K562 (cell line): ENCODE data around the gene ERBB3. TPM values are rescaled to one million over a fixed set of nuclear protein-coding genes. Genes with fewer than 3 reads are reported as not detected.
A peak's percentile ranks its signal among the peaks of the same experiment; 100 is the strongest.

Experiments
- CAMTA2 ChIP-seq: fragments of 250-450 bp; sonication (Bioruptor Pico); conservative IDR thresholded peaks from 2 replicates; pipeline ENCODE4 v1.5.1; 2022
- CC2D1A ChIP-seq: fragments of 450-650 bp; IDR thresholded peaks from 2 replicates; pipeline ENCODE4 v1.6.1; 2017; ENCODE audit warnings: mild to moderate bottlenecking
- E2F3 ChIP-seq: fragments of 250-450 bp; sonication (Bioruptor Pico); IDR thresholded peaks from 2 replicates; pipeline ENCODE4 v1.4.0; 2020; ENCODE audit warnings: mild to moderate bottlenecking
- ELF4 ChIP-seq: fragments of 450-650 bp; formaldehyde crosslinking; IDR thresholded peaks from 2 replicates; pipeline ENCODE4 v1.4.0; 2022; ENCODE audit warnings: missing genetic modification characterization
- HLTF ChIP-seq: fragments of 450-650 bp; IDR thresholded peaks from 2 replicates; pipeline ENCODE4 v1.6.1; 2016
- NFRKB ChIP-seq: fragments of 450-650 bp; IDR thresholded peaks from 2 replicates; pipeline ENCODE4 v1.6.1; 2016; ENCODE audit warnings: low read depth
- POU5F1 ChIP-seq: fragments of 150-350 bp; IDR thresholded peaks from 2 replicates; pipeline ENCODE4 v1.6.1; 2014; ENCODE audit warnings: borderline replicate concordance, low read length, low read depth, mild to moderate bottlenecking; ENCODE audit not compliant: partially characterized antibody
- RBM22 ChIP-seq: fragments of 200-400 bp; formaldehyde crosslinking; IDR thresholded peaks from 2 replicates; pipeline ENCODE4 v1.6.1; 2018; ENCODE audit warnings: low read length, low read depth; ENCODE audit not compliant: poor library complexity, severe bottlenecking
- RFX1 ChIP-seq: fragments of 450-650 bp; IDR thresholded peaks from 2 replicates; pipeline ENCODE4 v1.6.1; 2016; ENCODE audit warnings: mild to moderate bottlenecking, moderate library complexity
- SOX6 ChIP-seq: fragments of 450-650 bp; IDR thresholded peaks from 2 replicates; pipeline ENCODE4 v1.6.1; 2014; ENCODE audit warnings: mild to moderate bottlenecking
- TEAD1 ChIP-seq, 2 experiments: fragments of 450-650 bp in 1 of 2; sonication (generic) in 1 of 2; formaldehyde crosslinking; IDR thresholded peaks; 2 replicates each; pipeline versions ENCODE4 v1.4.0 to v1.8.0; 2020 to 2022; ENCODE audit warnings: mild to moderate bottlenecking in 2 of 2, missing genetic modification reagents in 1 of 2
- ZNF766 ChIP-seq: fragments of 200-800 bp; sonication (Bioruptor generic); conservative IDR thresholded peaks from 2 replicates; pipeline ENCODE4 v1.6.1; 2016; ENCODE audit warnings: missing genetic modification characterization, missing compliant biosample characterization
- ZNF785 ChIP-seq: fragments of 250-450 bp; sonication (Bioruptor Pico); IDR thresholded peaks from 2 replicates; pipeline ENCODE4 v1.4.0; 2020; ENCODE audit warnings: mild to moderate bottlenecking
- polyA plus RNA-seq, 8 experiments: library from polyadenylated mRNA; depleted of rRNA in 4 of 8; stranded (reverse) in 5 of 8; unstranded in 3 of 8; fragments of >200 nt; fragmentation: Nextera tagmentation in 2 of 8; fragmentation: Illumina TruSeq in 1 of 8; extraction: Ambion mirVana in 2 of 8; extraction: Trizol in 1 of 8; gene quantifications; 2 replicates each; pipeline versions ENCODE4 v1.2.1 to v1.2.3, GENCODE V29; 2011 to 2014; ENCODE audit warnings: inconsistent platforms in 1 of 8, missing spikeins in 1 of 8
- total RNA-seq, 7 experiments: library from RNA; depleted of rRNA in 6 of 7; stranded (reverse); fragments of >200 nt in 6 of 7; fragmentation: Illumina TruSeq in 2 of 7; extraction: Trizol in 2 of 7; gene quantifications; 2 replicates each; pipeline versions ENCODE4 v1.2.1 to v1.2.3, GENCODE V29; 2011 to 2021; ENCODE audit warnings: low replicate concordance in 1 of 7
- TF ChIP-seq, protein P1 (sequence below): fragments of 450-650 bp; IDR thresholded peaks from 2 replicates; pipeline ENCODE4 v1.6.1; 2017; ENCODE audit warnings: mild to moderate bottlenecking, moderate library complexity
- TF ChIP-seq, protein P2 (sequence below): fragments of 250-450 bp; sonication (Bioruptor Pico); IDR thresholded peaks from 2 replicates; pipeline ENCODE4 v1.5.0; 2022; ENCODE audit warnings: mild to moderate bottlenecking
- TF ChIP-seq, protein P3 (sequence below): fragments of 250-450 bp; sonication (Bioruptor Pico); IDR thresholded peaks from 2 replicates; pipeline ENCODE4 v1.4.0; 2020; ENCODE audit warnings: mild to moderate bottlenecking, moderate library complexity
- TF ChIP-seq, protein P4 (sequence below), 2 experiments: fragments of 250-450 bp in 1 of 2; fragments of 450-650 bp in 1 of 2; sonication (Bioruptor Pico) in 1 of 2; IDR thresholded peaks; 2 replicates each; pipeline versions ENCODE4 v1.6.1 to v1.8.0; 2016 to 2021; ENCODE audit warnings: mild to moderate bottlenecking in 2 of 2, moderate library complexity in 2 of 2, missing compliant biosample characterization in 1 of 2, missing genetic modification characterization in 1 of 2

Gene ERBB3
- total and polyA plus RNA-seq, 9 of the 15 experiments (the other 6 are each of a cell fraction or from before 2014, with no cell fraction given) = 1.5 to 5.4 (median 3.8) TPM

DNA sequence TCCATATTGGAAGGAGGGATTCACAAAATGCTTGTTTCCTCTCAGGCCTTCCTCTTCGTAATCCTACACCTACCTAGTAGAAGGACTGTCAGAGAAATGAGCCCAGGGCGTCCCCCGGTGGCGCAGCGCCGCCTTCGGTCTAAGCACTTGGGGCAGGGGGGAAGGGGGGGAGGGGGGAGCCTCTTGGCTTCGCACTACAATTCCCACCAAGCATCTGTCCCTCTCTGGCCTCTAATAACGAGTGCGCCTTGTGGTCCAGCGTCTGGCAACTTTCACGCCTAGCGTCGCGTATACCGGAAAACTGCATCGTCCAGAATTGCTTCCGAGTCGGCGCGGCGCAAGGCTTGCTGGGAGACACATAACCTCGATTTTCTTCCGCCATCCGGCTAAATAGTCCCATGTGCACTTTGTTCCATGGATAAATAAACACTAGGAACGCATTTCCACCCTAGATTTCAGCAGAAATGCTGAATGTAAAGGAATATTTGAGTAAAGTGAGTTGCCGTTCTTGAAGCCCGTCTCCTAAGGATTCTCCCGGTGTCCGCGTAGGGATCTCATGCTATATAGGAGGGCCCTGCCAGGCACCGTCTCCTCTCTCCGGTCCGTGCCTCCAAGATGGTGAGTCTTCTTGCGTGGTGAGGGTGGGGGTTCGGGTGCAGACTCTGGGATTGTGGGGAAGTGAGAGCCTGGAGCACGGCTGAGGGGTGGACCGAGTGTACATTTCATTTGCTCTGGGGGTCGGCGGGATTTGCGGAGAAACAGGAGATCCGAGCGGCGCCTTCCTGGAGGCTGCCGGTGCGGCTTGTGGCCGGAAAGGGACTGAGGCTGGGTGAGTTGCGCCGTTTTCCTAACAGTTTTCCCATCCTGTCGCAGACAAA is 38.2 kb upstream of the ERBB3 start, which contains the start of gene RPS26 (continued):
- TF ChIP-seq E2F3 (CRISPR knock-in tag) (no peak), RBM22 (peak; percentile 76), CC2D1A (peak; percentile 66), CAMTA2 (CRISPR knock-in tag) (peak; percentile 88; the same call in 1 of the 2 replicates), POU5F1 (peak; percentile 84), HLTF (peak; percentile 96), TEAD1 (CRISPR knock-in tag; IDR thresholded peaks at IDR 0.05) (0 out of 4 replicates have a peak, but pooled peaks of 1 of the 2 experiments have one; percentile 14), NFRKB (peak; percentile 98), ELF4 (CRISPR knock-in tag) (0 out of 2 replicates have a peak, but pooled peaks have one; percentile 2), SOX6 (peak; percentile 62), RFX1 (no peak), ZNF766 (CRISPR knock-in tag) (peak; percentile 82; the same call in 1 of the 2 replicates), ZNF785 (CRISPR knock-in tag) (no peak)
- TF ChIP-seq, protein P1, sequence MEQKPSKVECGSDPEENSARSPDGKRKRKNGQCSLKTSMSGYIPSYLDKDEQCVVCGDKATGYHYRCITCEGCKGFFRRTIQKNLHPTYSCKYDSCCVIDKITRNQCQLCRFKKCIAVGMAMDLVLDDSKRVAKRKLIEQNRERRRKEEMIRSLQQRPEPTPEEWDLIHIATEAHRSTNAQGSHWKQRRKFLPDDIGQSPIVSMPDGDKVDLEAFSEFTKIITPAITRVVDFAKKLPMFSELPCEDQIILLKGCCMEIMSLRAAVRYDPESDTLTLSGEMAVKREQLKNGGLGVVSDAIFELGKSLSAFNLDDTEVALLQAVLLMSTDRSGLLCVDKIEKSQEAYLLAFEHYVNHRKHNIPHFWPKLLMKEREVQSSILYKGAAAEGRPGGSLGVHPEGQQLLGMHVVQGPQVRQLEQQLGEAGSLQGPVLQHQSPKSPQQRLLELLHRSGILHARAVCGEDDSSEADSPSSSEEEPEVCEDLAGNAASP = no peak
- TF ChIP-seq, protein P2, sequence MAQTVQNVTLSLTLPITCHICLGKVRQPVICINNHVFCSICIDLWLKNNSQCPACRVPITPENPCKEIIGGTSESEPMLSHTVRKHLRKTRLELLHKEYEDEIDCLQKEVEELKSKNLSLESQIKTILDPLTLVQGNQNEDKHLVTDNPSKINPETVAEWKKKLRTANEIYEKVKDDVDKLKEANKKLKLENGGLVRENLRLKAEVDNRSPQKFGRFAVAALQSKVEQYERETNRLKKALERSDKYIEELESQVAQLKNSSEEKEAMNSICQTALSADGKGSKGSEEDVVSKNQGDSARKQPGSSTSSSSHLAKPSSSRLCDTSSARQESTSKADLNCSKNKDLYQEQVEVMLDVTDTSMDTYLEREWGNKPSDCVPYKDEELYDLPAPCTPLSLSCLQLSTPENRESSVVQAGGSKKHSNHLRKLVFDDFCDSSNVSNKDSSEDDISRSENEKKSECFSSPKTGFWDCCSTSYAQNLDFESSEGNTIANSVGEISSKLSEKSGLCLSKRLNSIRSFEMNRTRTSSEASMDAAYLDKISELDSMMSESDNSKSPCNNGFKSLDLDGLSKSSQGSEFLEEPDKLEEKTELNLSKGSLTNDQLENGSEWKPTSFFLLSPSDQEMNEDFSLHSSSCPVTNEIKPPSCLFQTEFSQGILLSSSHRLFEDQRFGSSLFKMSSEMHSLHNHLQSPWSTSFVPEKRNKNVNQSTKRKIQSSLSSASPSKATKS = 0 out of 2 replicates have a peak, but pooled peaks have one; percentile 85
- TF ChIP-seq, protein P3, sequence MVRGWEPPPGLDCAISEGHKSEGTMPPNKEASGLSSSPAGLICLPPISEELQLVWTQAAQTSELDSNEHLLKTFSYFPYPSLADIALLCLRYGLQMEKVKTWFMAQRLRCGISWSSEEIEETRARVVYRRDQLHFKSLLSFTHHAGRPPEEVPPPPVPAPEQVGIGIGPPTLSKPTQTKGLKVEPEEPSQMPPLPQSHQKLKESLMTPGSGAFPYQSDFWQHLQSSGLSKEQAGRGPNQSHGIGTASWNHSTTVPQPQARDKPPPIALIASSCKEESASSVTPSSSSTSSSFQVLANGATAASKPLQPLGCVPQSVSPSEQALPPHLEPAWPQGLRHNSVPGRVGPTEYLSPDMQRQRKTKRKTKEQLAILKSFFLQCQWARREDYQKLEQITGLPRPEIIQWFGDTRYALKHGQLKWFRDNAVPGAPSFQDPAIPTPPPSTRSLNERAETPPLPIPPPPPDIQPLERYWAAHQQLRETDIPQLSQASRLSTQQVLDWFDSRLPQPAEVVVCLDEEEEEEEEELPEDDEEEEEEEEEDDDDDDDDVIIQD = no peak
- TF ChIP-seq, protein P4, sequence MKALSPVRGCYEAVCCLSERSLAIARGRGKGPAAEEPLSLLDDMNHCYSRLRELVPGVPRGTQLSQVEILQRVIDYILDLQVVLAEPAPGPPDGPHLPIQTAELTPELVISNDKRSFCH (CRISPR knock-in tag; IDR thresholded peaks at IDR 0.05) = no peak
- TF ChIP-seq, protein P4 (tag; IDR thresholded peaks at IDR 0.05) = peak; percentile 86; the same call in 1 of the 2 replicates
